Glutamatergic neuron (in vitro differentiated cells): ENCODE results near the gene ZNG1C. TPM values are rescaled to one million over a fixed set of nuclear protein-coding genes. Genes with fewer than 3 reads are reported as not detected.
"Not testable (repeated sequence)": the region's sequence is repeated elsewhere in the genome, so short reads cannot be mapped to it uniquely, and the experiment has no call there.

Source experiments
- DNase-seq: peaks from one replicate; pipeline ENCODE4 v3.0.0; 2022
- H3K27ac Mint-ChIP-seq: one replicate; pipeline ENCODE4 v1.8.0; 2020; ENCODE audit warnings: mild to moderate bottlenecking, mixed read lengths, inconsistent platforms; ENCODE audit not compliant: unreplicated experiment
- H3K27me3 Mint-ChIP-seq: one replicate; pipeline ENCODE4 v1.8.0; 2020; ENCODE audit warnings: mild to moderate bottlenecking, moderate library complexity, mixed read lengths, inconsistent platforms; ENCODE audit not compliant: unreplicated experiment
- H3K36me3 Mint-ChIP-seq: one replicate; pipeline ENCODE4 v1.8.0; 2020; ENCODE audit warnings: mild to moderate bottlenecking, mixed read lengths, inconsistent platforms; ENCODE audit not compliant: unreplicated experiment
- H3K4me1 Mint-ChIP-seq: one replicate; pipeline ENCODE4 v1.8.0; 2020; ENCODE audit warnings: mild to moderate bottlenecking, low read depth, mixed read lengths, inconsistent platforms; ENCODE audit not compliant: unreplicated experiment
- H3K4me3 Mint-ChIP-seq: one replicate; pipeline ENCODE4 v1.8.0; 2020; ENCODE audit warnings: mild to moderate bottlenecking, mixed read lengths, inconsistent platforms; ENCODE audit not compliant: unreplicated experiment
- H3K9me3 Mint-ChIP-seq: one replicate; pipeline ENCODE4 v1.8.0; 2020; ENCODE audit warnings: mild to moderate bottlenecking, moderate library complexity, mixed read lengths, inconsistent platforms; ENCODE audit not compliant: unreplicated experiment
- CTCF ChIP-seq: fragments of 200-600 bp; sonication (generic); IDR thresholded peaks from one replicate; pipeline ENCODE4 v1.5.0; 2021; ENCODE audit not compliant: partially characterized antibody, unreplicated experiment
- total RNA-seq: library from RNA; stranded (reverse); fragmentation: NEBNext Ultra II Directional; extraction: Animal tissue kit (Norgen Biotek cat#: 25700); gene quantifications from one replicate; pipeline ENCODE4 v1.2.1, GENCODE V29; 2021; ENCODE audit not compliant: unreplicated experiment

ZNG1C gene
- total RNA-seq, 1 donor from 2014 or later: 16.0 TPM

- not testable (repeated sequence) for H3K27me3 Mint-ChIP-seq, H3K9me3 Mint-ChIP-seq, H3K36me3 Mint-ChIP-seq, H3K4me1 Mint-ChIP-seq, H3K27ac Mint-ChIP-seq, H3K4me3 Mint-ChIP-seq, DNase-seq
- peak; percentile 51 for TF ChIP-seq CTCF
Observed at GRCh38 chr9:68342265-68343025, 100.7 kb downstream of the ZNG1C start.

GRCh38 chr9:68343242-68343641 lies 101.5 kb downstream of the ZNG1C start:
- not testable (repeated sequence) for H3K36me3 Mint-ChIP-seq, H3K4me3 Mint-ChIP-seq, H3K4me1 Mint-ChIP-seq, DNase-seq, H3K27me3 Mint-ChIP-seq, H3K27ac Mint-ChIP-seq, H3K9me3 Mint-ChIP-seq

GRCh38 chr9:68343992-68344391 lies 102.2 kb downstream of the ZNG1C start:
- H3K9me3 Mint-ChIP-seq, H3K4me3 Mint-ChIP-seq, H3K27me3 Mint-ChIP-seq, H3K4me1 Mint-ChIP-seq, H3K36me3 Mint-ChIP-seq, H3K27ac Mint-ChIP-seq, DNase-seq: not testable (repeated sequence)

Other genes starting within 250 kb of the ZNG1C start
- 0.27 TPM for gene FOXD4L3, start 60.9 kb downstream of the ZNG1C start, total RNA-seq
- not detected for gene PGM5, start 114.6 kb downstream of the ZNG1C start, total RNA-seq